ENCODE measurements around the gene LIMCH1. TPM values are rescaled to one million over a fixed set of nuclear protein-coding genes. Genes with fewer than 3 reads are reported as not detected.

LIMCH1 gene
- total RNA-seq, 1 experiment from 2014 or later = 10.4 TPM

DNA sequence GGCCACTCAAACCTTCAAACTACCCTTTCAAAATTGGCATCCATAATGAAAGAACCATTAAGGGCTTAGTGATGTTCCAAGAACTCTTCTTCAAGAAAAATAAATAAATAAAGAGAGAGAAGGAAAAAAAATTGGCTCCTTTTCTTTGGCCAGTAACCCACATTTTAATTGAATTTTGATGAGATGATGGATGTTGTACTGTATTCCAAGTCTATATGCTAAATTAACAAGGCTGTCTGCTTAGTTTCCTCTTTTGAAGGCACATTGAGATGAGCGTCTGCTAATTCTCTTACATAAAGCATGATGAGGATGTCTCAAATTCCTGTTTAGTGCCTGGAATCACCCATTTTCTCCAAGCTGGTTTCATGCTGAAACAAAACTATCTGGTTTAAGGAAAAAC is 177.2 kb downstream of the LIMCH1 start:
- ATAC-seq = no peak
- ChIA-PET POLR2A (no interaction called here), CTCF (no interaction called here)

More for the DNA sequence above, 177.2 kb downstream of the LIMCH1 start:
- RAD21 ChIA-PET (ENCODE audit: low non-redundant PET in 1 of 2, low total read pairs in 2 of 2, uncharacterized antibody in 2 of 2, unreplicated experiment in 2 of 2) = no interaction called here
- Histone ChIP-seq H4K20me1 (ENCODE audit: insufficient read depth) (no peaks in the 10 kb centered on the region), H3K9me3 (ENCODE audit: control insufficient read depth in 1 of 2, insufficient read depth in 1 of 2, low read depth in 1 of 2, low read length in 2 of 2) (no peaks in the 10 kb centered on the region), H3K79me2 (ENCODE audit: insufficient read depth, low read length) (no peaks in the 10 kb centered on the region), H2AFZ (ENCODE audit: low read depth, low read length, poor library complexity, severe bottlenecking) (no peak overlapping the region), H3K4me1 (ENCODE audit: control insufficient read depth in 1 of 2, insufficient read depth in 2 of 2, low read length in 2 of 2) (peaks cover 0 to 8% of the 10 kb centered on the region in 2 experiments; a peak in 1 of 4 replicates), H3K4me2 (ENCODE audit: low read length) (no peak overlapping the region), H3K27ac (ENCODE audit: low read depth, low read length) (no peak overlapping the region), H3K4me3 (replicated peaks in 1 of 2; ENCODE audit: low read depth in 1 of 2, low read length in 2 of 2) (no peak overlapping the region), H3K36me3 (ENCODE audit: control insufficient read depth in 1 of 2, insufficient read depth in 2 of 2, low read length in 2 of 2) (no peaks in the 10 kb centered on the region), H3K27me3 (ENCODE audit: insufficient read depth, low read length) (no peaks in the 10 kb centered on the region), H3K9ac (ENCODE audit: low read length) (no peak overlapping the region), H3K9me2 (ENCODE audit: insufficient read depth) (no peaks in the 10 kb centered on the region)
- no peak for TF ChIP-seq ZNF274 (IDR thresholded peaks at IDR 0.05; ENCODE audit: low read depth, low read length)
- no peak for TF ChIP-seq REST (IDR thresholded peaks at IDR 0.05; ENCODE audit: low read depth)
- TF ChIP-seq SP1 (IDR thresholded peaks at IDR 0.05; ENCODE audit: low read depth) = no peak
- TF ChIP-seq, protein P1, sequence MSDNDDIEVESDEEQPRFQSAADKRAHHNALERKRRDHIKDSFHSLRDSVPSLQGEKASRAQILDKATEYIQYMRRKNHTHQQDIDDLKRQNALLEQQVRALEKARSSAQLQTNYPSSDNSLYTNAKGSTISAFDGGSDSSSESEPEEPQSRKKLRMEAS (IDR thresholded peaks at IDR 0.05) = no peak
- no peak for TF ChIP-seq YY1 (IDR thresholded peaks at IDR 0.05; ENCODE audit: extremely low read depth, insufficient replicate concordance, low read depth, low read length)
- no TSS peak for BruUV-seq (replicated peaks)
- no peak for DNase-seq (ENCODE audit: low read depth, low spot score)
- intact Hi-C loops (cut with micrococcal nuclease) = no loop called here
